HG03025 (cell line): ENCODE measurements around the gene REEP6.
"Not testable (repeated sequence)": the region's sequence is repeated elsewhere in the genome, so short reads cannot be mapped to it uniquely, and the experiment has no call there.

Experiments used
- ATAC-seq: cut with Tn5 transposase; IDR thresholded peaks from one replicate; pipeline ENCODE4 v1.9.1; 2021; ENCODE audit warnings: mild to moderate bottlenecking, moderate library complexity; ENCODE audit not compliant: unreplicated experiment, low FRiP score

Gene REEP6

DNA sequence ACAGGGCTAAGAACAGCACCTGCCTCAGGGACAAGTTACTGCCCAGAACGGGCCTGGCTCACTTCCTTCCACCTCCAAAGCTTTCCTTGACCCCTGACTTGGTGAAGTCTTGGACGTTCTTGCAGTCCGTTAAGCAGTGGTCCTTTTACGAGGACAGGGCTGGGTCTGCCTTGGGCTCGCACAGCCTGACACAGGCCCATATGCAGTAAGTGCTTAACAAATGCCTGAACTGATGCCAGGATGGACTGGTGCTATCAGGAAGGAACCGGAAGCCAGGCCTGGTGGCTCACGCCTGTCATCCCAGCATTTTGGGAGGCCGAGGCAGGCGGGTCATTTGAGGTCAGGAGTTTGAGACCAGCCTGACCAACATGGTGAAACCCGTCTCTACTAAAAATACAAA is 31.1 kb downstream of the REEP6 start:
- ATAC-seq: no peak

DNA sequence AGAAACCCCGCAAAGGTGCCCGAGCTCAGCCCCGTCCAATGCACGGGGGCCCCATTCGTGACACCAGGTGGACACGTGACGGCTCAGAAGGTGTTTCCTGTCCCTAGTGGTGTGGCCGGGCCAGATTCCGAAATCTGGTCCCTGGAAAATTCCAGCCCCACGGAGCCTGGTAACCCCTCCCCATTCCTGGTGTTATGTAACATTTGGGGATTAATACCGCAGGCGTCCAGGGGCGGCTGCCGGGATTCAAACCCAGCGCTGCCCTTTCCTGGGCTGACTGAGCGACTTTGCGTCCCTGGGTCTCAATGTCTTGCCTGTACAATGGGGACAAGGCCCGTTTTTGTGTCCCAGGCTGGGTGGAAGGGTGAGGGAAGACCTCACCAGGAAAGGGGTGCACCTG is 31.9 kb downstream of the REEP6 start:
- ATAC-seq: no peak

DNA sequence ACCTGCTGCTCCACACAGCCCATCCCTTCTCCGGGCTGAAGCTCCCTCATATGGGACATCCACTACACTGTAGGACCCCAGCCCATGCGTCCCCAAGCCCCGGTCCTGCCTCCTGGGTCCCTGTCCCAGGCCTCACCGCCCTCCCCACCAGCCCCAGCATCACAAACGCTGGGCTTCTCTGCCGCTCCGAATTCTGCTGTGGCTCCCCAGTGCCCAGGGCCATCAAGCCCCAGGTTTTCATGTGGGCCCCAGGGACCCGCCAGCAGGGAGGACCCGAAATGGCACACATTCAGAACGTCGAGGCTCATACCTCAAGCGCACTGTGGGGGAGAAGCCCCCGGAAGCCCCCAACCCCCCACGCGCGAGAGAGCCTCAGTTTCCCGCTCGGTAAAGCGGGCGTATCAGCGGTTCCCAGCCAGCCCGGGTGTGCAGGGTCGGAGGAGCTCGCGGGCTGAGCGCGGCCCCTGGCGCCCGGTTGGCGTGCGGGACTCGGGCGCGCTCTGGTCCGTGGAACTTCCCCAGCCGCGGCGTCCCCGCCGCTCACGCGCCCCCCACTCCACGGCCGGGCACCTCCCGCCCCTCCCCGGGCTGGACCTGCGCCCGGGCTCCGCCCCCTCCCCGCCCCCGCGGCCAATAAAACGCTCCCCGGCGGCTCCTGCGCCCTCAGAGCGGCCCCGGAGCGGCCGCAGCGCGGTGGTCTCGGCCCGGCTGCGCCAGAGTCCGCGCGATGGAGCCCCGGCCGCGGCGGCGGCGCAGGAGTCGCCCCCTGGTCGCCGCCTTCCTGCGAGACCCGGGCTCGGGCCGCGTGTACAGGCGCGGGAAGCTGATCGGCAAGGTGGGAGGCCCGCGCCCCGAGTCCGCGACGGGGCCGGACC is 32.7 kb downstream of the REEP6 start, which contains the start of gene PLK5:
Gene PLK5, plus strand, starts transcription at position 666 of the 875 bp plus-strand sequence. CDS start 2,920 bp downstream, outside the sequence.
- no peak for ATAC-seq

DNA sequence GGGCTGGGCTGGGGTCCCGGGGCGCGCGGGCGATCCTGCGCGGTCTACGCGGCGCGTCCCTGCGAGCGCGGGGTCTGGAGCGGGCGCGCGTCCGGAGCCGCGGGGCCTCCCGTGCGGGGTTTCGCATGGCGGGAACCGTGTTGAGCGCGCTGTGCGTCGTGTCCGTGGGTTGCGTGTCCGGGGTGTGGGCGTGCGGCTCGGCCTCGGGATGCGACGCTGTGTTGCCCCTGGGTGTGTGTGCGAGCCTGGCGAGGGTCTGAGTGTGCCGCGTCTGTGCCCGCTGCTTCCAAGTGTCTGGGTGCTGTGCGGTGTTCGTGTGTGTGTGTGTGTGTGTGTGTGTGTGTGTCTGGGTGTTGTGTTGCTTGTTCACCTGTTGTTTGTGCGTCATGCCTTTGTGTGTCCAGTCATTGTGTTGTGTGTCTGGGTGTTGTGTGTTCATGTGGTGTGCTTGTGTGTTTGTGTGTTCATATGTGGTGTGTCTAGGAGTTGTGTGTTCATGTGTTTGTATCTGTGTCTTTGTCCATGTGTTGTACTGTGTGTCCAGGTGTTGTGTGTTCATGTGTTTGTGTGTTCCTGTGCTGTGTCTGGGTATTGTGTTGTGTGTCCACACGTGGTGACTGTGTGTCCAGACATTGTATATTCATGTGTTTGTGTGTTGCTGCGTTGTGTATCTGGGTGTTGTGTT is 33.4 kb downstream of the REEP6 start:
- no peak for ATAC-seq

DNA sequence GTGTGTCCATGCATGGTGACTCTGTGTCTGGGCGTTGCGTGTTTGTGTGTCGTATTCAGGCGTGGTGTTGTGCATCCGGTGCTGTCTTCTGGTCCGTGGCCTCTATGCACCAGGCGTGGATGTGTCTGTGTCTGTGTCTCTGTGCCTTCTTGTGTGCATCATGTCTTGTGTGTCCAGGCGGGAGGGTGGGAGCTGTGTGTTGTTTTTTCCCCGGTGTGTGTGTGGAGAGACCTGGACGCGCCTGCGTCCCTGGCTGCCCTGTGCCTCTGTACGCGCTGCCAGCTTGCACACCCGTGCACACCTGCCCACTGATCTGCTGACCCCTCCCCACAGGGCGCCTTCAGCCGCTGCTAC is 34.0 kb downstream of the REEP6 start:
- no peak for ATAC-seq

DNA sequence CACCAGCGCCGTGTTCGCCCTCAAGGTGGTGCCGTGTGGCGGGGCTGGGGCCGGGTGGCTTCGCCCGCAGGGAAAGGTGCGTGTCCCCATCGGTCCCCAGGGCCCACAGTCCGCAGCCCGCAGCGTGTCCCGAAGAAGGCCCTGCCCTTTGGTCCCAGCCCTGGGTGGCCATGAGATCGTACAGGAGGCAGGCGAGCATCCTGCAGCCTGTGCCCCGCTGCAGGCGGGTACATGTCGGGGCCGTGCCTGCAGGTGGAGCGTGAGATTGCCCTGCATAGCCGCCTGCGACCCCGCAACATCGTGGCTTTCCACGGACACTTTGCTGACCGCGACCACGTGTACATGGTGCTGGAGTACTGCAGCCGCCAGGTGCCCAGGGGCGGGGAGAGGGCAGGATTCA is 34.4 kb downstream of the REEP6 start:
- ATAC-seq: no peak

DNA sequence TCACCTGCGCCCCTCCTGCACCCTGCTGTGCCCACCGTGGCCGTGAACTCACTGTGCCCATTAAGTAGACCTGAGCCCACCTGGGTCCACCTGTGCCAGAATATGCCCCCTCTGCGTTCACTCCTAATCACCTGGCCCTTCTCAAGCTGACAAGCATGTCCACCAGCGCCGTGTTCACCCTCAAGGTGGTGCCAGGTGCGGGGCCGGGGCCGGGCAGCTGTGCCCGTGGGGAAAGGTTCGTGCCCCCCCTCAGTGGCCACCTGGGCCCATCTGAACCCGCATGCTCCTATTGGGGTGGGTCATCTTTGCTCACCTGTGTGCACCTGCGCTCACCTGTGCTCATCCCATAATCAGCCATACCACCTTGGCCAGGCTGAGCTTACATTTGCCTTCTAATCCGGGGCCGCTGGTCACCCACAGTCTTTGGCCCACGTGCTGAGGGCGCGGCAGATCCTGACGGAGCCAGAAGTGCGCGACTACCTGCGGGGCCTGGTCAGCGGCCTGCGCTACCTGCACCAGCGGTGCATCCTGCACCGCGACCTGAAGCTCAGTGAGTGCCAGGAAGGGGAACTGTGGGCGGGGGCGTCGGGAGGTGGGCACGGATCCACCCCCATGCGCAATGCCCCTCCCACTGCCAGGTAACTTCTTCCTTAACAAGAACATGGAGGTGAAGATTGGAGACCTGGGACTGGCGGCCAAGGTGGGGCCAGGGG is 35.2 kb downstream of the REEP6 start:
- ATAC-seq: no peak

DNA sequence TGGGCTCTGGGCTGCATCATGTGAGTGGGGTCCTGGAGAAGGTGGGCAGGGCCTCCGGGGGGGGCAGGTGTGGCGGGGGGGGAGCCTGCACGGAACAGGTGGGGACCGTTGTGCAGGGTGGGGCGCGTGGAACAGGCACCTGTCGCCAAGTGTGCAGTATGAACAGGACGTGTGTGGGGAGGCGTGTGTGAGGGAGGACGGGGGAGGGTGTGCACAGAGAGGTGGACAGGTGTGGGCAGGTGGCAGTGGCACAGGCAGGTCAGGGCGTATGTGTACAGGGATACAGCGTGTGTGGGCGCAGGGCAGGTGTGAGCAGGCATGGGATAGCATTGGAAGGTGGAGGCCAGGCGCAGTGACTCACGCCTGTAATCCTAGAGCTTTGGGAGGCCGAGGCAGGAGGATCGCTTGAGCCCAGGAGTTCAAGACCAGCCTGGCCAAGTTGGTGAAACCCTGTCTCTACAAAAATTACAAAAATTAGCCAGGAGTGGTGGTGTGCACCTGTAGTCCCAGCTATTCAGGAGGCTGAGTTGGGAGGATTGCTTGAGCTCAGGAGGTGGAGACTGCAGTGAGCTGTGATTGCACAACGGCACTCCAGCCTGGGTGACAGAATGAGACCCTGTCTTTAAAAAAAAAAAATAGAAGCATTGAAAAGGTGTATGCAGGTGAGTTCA is 36.1 kb downstream of the REEP6 start:
- no peak for ATAC-seq

DNA sequence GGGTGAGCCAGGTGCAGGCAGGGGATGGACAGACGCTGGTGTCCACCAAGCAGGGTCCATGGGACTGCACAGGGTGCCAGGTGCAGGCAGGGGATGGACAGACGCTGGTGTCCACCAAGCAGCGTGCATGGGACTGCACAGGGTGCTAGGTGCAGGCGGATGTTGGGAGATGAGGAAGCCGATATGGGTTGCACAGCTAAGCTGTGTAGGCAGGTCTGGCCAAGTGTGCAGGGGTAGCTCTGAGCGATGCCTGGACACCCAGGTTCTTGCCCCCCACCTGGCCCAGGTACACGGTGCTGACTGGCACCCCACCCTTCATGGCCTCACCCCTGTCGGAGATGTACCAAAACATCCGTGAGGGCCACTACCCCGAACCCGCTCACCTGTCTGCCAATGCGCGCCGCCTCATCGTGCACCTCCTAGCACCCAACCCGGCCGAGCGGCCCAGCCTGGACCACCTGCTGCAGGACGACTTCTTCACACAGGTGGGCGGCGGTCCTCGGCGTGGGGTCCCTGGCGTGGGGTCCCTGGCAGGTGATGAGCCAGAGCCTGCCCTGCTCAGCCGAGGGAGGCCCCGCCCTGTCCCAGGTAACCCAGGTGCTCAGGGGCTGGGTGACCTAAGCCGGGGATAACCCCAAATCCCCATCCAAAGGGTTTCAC is 36.8 kb downstream of the REEP6 start:
- no peak for ATAC-seq

DNA sequence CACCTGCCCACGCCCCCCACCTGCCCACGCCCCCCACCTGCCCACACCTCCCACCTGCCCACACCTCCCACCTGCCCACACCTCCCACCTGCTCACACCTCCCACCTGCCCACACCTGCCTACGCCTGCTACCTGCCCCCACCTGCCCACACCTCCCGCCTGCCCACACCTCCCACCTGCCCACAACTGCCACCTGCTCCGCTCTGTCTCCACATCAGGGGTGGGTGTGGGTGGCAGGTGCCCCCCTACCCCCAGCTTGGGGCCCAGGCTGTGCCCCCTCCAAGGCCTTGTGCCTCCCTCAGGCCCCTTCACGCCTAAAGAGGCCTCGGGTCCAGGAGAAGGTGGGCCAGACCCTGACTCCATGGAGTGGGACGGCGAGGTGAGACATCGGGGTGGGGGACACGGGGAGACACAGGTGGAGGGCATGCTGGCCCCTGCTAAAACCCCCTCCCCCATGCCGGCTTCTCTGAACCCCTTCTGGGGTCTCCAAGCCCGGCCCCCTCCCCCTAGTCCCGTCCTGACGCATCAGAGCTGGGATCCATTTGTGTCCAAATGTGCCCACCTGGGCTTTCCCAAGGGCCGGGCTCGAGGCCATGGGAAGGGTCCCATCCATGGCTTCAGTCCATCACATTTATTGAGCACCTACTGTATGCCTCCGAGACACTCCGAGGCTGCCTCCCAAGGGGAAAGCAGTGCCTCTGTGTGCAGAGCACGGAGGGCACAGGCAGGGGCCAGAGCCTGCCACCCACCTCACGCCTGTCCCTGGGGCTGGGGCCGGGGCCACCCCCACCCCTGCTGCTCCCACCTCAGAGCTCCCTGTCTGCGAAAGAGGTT is 37.8 kb downstream of the REEP6 start:
- ATAC-seq: no peak

DNA sequence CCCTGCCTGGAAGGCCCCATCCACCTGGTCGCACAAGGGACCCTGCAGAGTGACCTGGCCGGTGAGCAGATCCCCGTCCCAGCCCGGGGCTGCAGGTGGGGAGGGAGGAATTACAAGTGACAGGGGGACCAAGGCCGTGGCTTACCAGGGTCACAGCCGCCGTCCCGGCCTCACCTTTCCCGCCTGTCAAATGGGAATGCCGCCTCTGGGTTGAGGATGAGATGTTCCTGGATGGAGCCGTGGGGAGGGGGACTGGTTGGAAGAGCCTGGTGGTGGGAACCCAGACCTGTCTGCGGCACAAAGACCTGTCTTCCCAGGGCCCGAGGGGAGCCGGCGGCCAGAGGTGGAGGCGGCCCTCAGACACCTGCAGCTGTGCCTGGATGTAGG is 38.4 kb downstream of the REEP6 start:
- ATAC-seq: no peak

DNA sequence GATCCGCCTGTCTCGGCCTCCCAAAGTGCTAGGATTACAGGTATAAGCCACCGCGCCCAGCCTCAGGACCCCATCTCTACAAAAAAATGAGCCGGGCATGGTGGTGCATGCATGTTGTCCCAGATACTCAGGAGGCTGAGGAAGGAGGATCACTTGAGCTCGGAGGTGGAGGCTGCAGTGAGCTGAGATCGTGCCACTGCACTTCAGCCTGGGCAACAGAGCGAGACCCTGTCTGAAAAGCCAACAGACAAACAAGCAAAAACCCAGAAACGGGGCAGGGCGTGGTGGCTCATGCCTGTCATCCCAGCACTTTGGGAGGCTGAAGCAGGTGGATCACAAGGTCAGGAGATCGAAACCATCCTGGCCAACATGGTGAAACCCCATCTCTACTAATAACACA is 39.9 kb downstream of the REEP6 start:
- not testable (repeated sequence) for ATAC-seq

DNA sequence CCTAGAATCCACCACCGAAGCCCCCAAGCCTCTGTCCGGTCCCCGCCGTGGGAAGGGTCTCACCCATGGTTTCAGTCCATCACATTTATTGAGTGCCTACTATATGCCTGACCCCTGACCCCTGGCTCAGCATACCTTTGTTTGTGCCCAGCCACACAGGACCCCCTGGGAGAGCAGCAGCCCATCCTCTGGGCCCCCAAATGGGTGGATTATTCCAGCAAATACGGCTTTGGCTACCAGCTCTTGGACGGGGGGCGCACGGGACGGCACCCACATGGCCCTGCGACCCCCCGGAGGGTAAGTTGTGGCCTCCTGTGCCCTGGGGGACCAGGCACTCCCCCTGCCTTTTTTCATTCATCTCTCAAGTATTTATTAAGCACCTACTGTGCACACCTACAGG is 40.6 kb downstream of the REEP6 start:
- no peak for ATAC-seq

DNA sequence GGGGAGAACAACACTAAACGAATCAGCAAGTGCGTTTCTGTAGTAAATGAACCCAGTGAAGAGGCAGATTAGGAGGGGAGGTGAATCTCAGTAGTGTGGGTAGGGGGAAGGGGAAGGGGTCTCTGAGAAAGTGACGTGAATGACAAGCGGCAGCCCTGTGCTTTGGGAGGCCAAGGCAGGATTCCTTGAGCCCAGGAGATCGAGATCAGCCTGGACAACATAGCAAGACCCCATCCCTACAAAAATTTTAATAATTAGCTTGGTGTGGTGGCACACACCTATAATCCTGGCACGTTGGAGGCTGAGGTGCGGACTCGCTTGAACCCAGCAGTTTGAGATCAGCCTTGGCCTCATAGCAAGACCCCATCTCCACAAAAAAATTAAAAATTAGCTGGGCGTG is 41.0 kb downstream of the REEP6 start:
- ATAC-seq: no peak

DNA sequence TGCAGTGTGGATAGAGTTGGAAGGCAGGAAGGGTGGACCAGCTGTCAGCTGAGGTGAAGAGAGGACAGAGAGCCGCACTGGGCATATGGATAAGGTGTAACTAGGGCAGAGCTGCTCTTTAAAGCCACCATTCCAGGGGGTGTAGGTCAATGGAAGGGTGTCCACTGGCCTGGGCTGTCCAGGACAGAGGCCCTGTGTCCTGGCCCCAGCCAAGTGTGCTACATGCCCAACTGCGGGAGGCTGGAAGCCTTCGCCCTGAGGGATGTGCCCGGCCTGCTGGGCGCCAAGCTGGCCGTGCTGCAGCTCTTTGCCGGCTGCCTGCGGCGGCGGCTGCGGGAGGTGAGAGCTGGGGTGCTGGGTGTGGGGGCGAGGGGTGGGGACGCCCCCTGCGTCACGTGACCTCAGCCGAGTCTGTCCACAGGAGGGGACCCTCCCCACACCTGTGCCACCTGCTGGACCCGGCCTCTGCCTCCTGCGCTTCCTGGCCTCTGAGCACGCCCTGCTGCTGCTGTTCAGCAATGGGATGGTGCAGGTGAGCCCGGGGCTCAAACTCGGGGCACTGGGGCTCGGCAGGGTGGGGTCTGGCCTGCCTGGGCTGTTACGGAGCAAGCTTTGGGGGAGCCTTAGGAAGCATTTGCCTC is 42.6 kb downstream of the REEP6 start:
- no peak for ATAC-seq

DNA sequence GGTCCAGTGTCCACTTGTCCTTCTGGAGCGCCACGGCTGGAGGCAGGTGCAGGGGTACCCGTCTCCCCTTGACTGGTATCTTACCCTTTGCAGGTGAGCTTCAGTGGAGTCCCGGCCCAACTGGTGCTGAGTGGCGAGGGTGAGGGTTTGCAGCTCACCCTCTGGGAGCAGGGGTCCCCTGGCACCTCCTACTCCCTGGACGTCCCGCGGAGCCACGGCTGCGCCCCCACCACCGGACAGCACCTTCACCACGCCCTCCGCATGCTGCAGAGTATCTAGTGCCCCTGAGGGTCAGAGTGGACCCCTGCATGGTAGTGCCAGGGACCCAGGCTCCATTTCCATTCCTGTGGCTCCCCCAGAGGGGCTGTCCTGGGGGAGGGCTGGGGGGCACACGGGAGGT is 44.0 kb downstream of the REEP6 start:
- no peak for ATAC-seq

DNA sequence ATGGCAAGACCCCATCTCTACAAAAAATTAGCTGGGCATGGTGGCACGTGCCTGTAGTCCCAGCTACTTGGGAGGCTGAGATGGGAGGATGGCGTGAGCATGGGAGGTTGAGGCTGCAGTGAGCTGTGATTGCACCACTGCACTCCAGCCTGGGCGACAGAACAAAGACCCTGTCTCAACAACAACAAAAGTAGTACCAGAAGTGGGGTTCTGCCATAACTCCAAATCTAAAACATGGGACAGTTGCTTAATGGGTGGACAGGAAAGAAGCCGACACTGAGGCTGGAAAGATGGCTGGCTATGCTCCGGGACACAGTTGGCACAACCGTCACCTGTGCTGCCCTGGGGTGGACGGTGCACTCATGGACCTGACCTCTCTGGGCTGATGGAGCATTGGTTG is 44.7 kb downstream of the REEP6 start:
- ATAC-seq: not testable (repeated sequence)

DNA sequence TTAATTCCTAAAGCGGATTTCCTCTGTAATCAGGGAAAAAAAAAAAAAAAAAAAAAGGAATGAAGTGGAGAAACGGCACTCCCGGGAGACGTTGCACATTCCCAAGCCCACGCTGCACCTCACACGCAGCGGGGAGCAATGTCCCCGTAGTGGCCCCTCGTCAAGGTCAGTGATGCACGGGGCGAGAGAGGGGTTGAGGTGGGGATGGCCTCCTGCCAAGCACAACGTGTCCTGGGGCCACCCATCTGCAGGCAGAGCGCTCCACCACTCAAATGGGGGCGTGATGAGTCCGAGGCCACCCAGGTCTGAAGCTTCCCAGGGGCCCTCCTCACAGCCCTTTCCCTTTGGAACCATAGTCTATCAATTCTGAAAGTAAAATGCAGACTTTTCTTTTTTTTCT is 48.0 kb downstream of the REEP6 start:
- no peak for ATAC-seq

DNA sequence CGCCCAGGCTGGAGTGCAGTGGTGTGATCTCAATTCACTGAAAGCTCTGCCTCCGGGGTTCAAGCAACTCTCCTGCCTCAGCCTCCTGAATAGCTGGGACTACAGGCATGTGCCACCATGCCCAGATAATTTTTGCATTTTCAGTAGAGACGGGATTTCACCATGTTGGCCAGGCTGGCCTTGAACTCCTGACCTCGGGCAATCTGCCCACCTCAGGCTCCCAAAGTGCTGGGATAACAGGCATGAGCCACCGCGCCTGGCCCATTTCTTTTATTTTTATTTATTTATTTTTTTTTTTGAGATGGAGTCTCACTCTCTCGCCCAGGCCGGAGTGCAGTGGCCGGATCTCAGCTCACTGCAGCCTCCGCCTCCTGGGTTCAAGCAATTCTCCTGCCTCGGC is 48.8 kb downstream of the REEP6 start:
- ATAC-seq: not testable (repeated sequence)
